GM18870 (cell line): ENCODE data around the gene BICD1.
"Not testable (repeated sequence)": the region's sequence is repeated elsewhere in the genome, so short reads cannot be mapped to it uniquely, and the experiment has no call there.

Experiments
- ATAC-seq: cut with Tn5 transposase; IDR thresholded peaks from one replicate; pipeline ENCODE4 v1.9.1; 2021; ENCODE audit warnings: moderate library complexity; ENCODE audit not compliant: unreplicated experiment

Gene BICD1

DNA sequence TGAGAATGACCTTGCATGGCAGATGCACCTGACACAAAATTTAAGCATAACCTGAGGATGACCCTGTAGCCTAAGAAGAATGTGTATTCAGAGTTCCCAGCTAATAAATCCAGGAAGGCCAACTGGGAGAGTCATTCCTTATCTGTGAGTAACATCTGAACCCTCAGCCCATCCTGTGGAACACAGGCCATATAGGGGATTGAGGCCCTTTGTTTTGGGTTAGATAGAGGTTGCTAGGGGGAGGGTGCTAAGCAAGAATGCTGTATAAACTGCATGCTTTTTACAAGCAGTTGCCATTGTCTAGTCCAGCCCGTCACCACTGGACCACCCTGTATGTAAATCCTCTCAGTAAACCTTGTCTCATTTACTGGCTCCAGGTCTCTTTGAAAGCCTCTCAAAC, 77.0 kb downstream of the BICD1 start:
- no peak for ATAC-seq

GRCh38 chr12:32187127-32187526, 80.5 kb downstream of the BICD1 start:
- ATAC-seq = not testable (repeated sequence)

- no peak for ATAC-seq
Observed at GRCh38 chr12:32191445-32191844, 84.8 kb downstream of the BICD1 start.

DNA sequence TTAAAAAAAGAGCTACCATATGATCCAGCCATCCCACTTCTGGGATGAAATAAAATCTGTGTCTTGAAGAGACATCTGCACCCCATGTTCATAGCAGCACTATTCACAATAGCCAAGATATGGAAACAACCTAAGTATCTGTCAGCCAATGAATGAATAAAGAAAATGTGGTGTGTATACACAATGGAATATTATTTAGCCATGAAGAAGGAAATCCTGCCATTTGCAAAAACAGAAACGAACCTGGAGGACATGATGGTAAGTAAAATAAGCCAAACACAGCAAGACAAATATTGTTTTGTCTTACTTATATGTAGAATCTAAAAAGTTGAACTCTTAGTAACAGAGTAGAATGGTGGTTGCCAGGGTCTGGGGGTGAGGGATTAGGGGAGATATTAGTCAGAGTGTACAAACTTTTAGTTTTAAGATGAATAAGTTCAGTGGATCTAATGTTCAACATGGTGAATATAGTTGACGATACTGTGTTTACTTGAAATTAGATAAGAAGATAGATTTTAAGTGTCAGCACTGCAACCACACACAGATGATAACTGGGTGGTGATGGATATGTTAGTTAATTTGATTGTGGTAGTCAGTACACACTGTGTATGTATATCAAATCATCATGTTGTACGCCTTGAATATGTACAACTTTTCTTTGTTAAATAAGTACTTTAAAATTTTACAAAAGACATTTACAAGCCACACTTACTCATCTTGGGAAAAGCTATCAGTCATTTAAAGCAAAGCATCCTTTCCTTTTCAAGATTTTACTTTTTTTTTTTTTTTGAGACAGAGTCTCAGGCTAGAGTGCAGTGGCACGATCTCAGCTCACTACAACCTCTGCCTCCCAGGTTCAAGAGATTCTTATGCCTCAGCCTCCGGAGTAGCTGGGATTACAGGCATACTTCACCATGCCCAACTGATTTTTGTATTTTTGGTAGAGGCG, 89.9 kb downstream of the BICD1 start:
- no peak for ATAC-seq

DNA sequence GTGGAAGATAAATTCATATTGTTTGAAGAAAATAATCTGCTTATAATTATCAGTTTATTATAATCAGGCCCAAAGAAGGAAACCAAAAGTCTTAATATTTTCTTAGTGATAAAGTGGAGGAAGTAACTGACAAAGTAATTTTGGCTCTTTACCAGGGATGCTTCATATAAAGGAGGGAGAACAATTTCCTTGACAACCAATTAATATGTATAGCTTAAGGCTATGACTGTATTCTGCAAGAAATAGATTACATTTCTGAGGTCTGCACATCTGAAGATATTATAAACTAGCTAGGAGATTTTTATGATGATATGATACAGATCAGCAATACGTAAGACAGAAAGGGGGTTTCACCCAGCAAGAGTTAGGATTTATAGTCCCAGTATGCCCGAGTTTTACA, 90.8 kb downstream of the BICD1 start:
- ATAC-seq = no peak

- no peak for ATAC-seq
Observed at GRCh38 chr12:32198555-32198954, 91.9 kb downstream of the BICD1 start.

DNA sequence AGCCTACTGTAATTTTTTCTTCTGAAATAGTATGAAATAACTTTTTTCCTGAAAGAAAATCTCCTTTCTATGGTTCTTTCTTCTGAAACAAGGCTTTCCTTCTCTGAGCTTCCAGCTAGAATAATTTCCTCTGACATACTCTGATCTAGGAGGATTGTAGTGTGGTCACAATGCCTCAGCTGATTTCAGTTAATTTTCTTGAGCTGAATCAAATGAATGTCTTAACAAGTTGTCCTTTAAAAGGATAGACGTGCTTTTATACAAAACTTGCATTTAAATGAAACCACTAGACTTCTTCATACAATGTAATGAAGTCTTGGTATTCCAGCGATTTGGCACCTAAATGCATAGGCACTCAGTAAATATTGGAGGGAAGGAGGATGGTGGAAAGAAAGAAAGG, 94.4 kb downstream of the BICD1 start:
- ATAC-seq = no peak

- no peak for ATAC-seq
Observed at GRCh38 chr12:32201976-32202375, 95.3 kb downstream of the BICD1 start.

GRCh38 chr12:32205731-32206130, 99.1 kb downstream of the BICD1 start:
- no peak for ATAC-seq

DNA sequence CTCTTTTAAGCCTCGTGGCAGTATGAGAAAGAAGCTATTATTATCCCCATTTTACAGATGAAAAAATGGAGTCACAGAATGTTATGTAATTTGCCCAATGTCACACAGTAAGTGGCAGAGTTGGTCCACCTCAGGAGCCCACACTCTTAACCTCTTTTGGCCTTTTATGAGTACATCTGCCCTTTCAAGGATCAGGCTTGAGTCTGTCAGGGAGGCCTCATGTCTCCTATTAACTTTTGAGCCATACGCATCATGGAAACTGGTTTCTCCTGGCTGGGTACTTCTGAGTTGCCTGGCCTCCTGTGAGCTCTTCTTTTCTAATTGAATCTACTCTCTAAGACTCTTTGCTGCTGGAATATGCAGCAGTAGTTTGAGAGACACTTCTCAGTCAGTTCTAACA, 101.7 kb downstream of the BICD1 start:
- no peak for ATAC-seq

GRCh38 chr12:32211066-32211899, 104.6 kb downstream of the BICD1 start:
- ATAC-seq = no peak

DNA sequence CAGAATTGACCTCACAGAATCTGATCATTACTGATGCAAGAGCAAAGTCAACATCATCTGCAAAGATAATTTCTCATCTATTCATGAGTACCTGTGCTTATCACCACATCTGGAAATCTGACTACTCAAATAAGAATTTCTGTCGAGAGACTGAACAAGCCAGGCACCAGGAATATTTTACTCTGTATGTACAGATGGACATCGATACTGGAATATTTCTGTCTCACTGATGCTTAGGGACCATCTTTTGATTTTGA, 105.2 kb downstream of the BICD1 start:
- ATAC-seq = no peak

- no peak for ATAC-seq
Observed at GRCh38 chr12:32214723-32215122, 108.1 kb downstream of the BICD1 start.

GRCh38 chr12:32217354-32218310, 111.0 kb downstream of the BICD1 start:
- no peak for ATAC-seq

DNA sequence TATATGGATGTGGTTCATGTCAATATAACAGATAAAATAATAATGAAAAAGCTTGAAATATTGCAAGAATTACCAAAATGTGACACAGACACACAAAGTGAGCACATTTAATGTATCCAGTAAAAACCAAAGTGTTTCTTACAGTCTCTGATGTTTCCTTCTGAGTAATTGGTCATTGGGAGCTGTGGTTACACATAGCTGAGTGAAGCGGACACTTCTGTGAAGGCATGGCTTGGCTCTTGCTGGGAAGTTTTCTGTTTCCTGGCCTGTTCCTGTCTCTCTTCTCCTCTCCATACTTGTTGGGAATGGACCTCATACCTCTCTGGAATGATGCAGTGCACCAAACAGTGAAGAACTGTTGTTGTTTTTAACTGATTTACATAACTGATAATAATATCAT, 117.3 kb downstream of the BICD1 start:
- ATAC-seq = no peak

DNA sequence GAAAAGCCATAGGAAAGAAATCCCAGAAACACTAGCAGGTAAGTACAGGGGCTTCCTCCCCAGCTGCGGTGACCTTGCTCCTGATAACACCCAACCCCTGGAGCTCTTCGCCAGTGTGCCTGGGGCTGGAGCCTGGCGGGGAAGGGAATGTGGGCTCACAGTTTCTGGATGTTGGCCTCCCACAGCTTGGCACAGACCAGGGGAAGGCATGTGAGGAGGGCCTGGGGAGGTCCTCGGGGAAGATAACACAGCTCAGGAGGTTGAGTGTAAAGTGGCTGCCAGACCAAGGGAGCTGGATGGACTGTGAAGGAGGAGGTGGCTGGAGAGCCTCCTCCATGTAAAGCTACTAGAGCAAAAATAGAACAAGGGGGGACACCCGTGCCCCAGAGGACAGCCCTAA, 120.1 kb downstream of the BICD1 start:
- no peak for ATAC-seq

DNA sequence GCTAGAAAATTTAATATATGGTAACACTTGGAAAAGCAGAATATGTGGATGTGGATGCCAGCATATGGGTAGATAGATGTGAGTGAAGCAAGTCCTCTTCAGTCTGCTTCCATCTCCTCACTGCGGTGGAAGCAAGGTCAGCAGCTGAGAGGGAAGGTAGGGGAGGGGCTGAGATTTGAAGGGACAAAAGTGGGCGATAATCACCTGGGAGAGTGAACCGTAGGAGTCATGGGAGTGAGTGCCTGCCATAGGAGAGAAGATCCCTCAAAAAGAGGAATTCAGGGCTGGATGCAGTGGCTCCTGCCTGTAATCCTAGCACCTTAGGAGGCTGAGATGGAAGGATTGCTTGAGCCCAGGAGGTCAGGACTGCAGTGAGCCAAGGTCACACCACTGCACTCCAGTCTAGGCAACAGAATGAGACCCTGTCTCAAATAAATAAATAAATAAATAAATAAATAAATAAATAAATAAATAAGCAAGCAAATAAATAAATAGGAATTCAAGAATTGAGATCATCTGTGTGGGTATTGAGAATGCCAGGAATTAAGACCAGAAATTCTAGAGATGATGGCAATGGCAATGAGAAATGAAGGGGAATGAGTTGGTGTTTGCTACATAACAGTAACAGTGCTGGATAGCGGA, 123.4 kb downstream of the BICD1 start:
- ATAC-seq = no peak

DNA sequence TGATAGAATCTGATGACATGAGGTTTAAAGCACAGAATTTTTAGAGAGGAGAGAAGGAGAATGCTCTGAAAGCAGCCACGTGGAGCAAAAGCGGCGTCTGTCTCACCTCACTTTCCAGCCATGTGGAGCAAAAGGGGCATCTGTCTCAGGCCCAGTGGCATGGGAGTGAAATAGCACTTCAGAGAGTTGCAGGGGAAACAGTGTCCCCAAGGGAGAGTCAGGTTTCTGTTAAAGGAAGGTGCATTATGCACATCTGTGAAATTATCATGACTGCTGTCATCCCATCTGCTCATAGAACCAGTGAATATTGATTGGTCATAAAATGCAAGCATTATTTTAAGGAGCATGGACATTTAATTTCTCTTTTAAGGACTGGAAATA, 124.0 kb downstream of the BICD1 start:
- ATAC-seq = no peak

- not testable (repeated sequence) for ATAC-seq
Observed at GRCh38 chr12:32231361-32231760, 124.7 kb downstream of the BICD1 start.

DNA sequence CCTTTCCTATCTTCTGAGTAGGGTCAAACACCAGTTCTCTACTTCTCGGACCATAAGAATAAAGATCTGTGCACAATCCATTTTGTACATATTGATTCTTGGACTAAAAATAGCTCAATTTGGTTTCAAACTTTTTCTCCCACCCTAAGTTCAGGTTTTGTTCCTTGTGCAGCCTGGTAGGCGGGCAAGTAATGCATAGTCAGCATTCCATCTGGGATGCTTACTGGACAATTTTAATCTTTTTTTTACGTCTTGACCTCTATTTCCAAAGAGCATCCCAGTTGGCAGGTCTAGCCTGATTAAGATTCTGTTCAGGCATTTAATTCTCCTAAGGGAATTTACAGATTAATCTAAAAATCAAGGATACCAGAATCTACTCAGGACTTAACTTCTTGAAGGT, 126.9 kb downstream of the BICD1 start:
- ATAC-seq = no peak

- no peak for ATAC-seq
Observed at GRCh38 chr12:32235251-32235650, 128.6 kb downstream of the BICD1 start.
